HS-27A (cell line): ENCODE measurements around the gene SH3RF2.
A peak's percentile ranks its signal among the peaks of the same experiment; 100 is the strongest.
"Not testable (repeated sequence)": the region's sequence is repeated elsewhere in the genome, so short reads cannot be mapped to it uniquely, and the experiment has no call there.

ENCODE experiments used
- DNase-seq: peaks from one replicate; pipeline ENCODE4 v3.0.0-alpha.2; 2012; ENCODE audit warnings: low read depth, missing footprints

Gene SH3RF2

GRCh38 chr5:145951071-145951470, 14.7 kb downstream of the SH3RF2 start:
- no peak for DNase-seq

- no peak for DNase-seq
Measured at GRCh38 chr5:145953202-145953601, 16.8 kb downstream of the SH3RF2 start.

- not testable (repeated sequence) for DNase-seq
Measured at GRCh38 chr5:145954140-145954539, 17.8 kb downstream of the SH3RF2 start.

- no peak for DNase-seq
Measured at GRCh38 chr5:145957388-145957787, 21.0 kb downstream of the SH3RF2 start.

GRCh38 chr5:145958436-145958835, 22.1 kb downstream of the SH3RF2 start:
- no peak for DNase-seq

- DNase-seq = no peak
Measured at GRCh38 chr5:145960166-145960565, 23.8 kb downstream of the SH3RF2 start.

GRCh38 chr5:145960848-145961600, 24.6 kb downstream of the SH3RF2 start:
- DNase-seq = no peak

GRCh38 chr5:145962001-145962400, 25.6 kb downstream of the SH3RF2 start:
- DNase-seq = no peak

- DNase-seq = not testable (repeated sequence)
Measured at GRCh38 chr5:145964008-145964407, 27.6 kb downstream of the SH3RF2 start.

GRCh38 chr5:145965804-145966203, 29.4 kb downstream of the SH3RF2 start:
- DNase-seq = no peak

- DNase-seq = no peak
Measured at GRCh38 chr5:145967296-145967695, 30.9 kb downstream of the SH3RF2 start.

GRCh38 chr5:145968970-145969713, 32.8 kb downstream of the SH3RF2 start:
- no peak for DNase-seq

GRCh38 chr5:145969714-145970092, 33.3 kb downstream of the SH3RF2 start:
- no peak for DNase-seq

GRCh38 chr5:145971108-145971507, 34.7 kb downstream of the SH3RF2 start:
- no peak for DNase-seq

- DNase-seq = no peak
Measured at GRCh38 chr5:145971701-145972100, 35.3 kb downstream of the SH3RF2 start.

- DNase-seq = no peak
Measured at GRCh38 chr5:145975001-145975360, 38.6 kb downstream of the SH3RF2 start.

GRCh38 chr5:145975361-145976066, 39.1 kb downstream of the SH3RF2 start:
- peak; percentile 87 for DNase-seq

- DNase-seq = no peak
Measured at GRCh38 chr5:145976431-145977155, 40.2 kb downstream of the SH3RF2 start.

- no peak for DNase-seq
Measured at GRCh38 chr5:145978171-145978570, 41.8 kb downstream of the SH3RF2 start.

GRCh38 chr5:145978708-145979107, 42.3 kb downstream of the SH3RF2 start:
- DNase-seq = no peak

- DNase-seq = no peak
Measured at GRCh38 chr5:145979270-145980223, 43.2 kb downstream of the SH3RF2 start.
